HG02943 (cell line): ENCODE data around the gene TBCK.
A peak's percentile ranks its signal among the peaks of the same experiment; 100 is the strongest.

Experiments
- ATAC-seq: cut with Tn5 transposase; IDR thresholded peaks from one replicate; pipeline ENCODE4 v1.9.1; 2021; ENCODE audit warnings: mild to moderate bottlenecking, low read depth, moderate library complexity; ENCODE audit not compliant: unreplicated experiment

The TBCK gene

GRCh38 chr4:106291678-106292077, 24.3 kb downstream of the TBCK start:
- ATAC-seq = no peak

- no peak for ATAC-seq
Measured at GRCh38 chr4:106289737-106290136, 26.3 kb downstream of the TBCK start.

GRCh38 chr4:106287353-106287969, 28.5 kb downstream of the TBCK start:
- ATAC-seq = no peak

- ATAC-seq = no peak
Measured at GRCh38 chr4:106286611-106287010, 29.4 kb downstream of the TBCK start.

- no peak for ATAC-seq
Measured at GRCh38 chr4:106284227-106284626, 31.8 kb downstream of the TBCK start.

- no peak for ATAC-seq
Measured at GRCh38 chr4:106277140-106277675, 38.8 kb downstream of the TBCK start.

GRCh38 chr4:106273831-106274230, 42.2 kb downstream of the TBCK start:
- ATAC-seq = no peak

GRCh38 chr4:106270736-106271135, 45.3 kb downstream of the TBCK start:
- ATAC-seq = no peak

- no peak for ATAC-seq
Measured at GRCh38 chr4:106269711-106270110, 46.3 kb downstream of the TBCK start.

- ATAC-seq = no peak
Measured at GRCh38 chr4:106268786-106269185, 47.2 kb downstream of the TBCK start.

GRCh38 chr4:106266201-106266600, 49.8 kb downstream of the TBCK start:
- no peak for ATAC-seq

GRCh38 chr4:106264331-106264728, 51.7 kb downstream of the TBCK start:
- ATAC-seq = peak; percentile 71

- no peak for ATAC-seq
Measured at GRCh38 chr4:106263594-106264330, 52.2 kb downstream of the TBCK start.

GRCh38 chr4:106261980-106262379, 54.0 kb downstream of the TBCK start:
- ATAC-seq = no peak

- no peak for ATAC-seq
Measured at GRCh38 chr4:106258145-106259045, 57.6 kb downstream of the TBCK start.

- ATAC-seq = no peak
Measured at GRCh38 chr4:106256190-106256589, 59.8 kb downstream of the TBCK start.

GRCh38 chr4:106255195-106255594, 60.8 kb downstream of the TBCK start:
- ATAC-seq = no peak

- no peak for ATAC-seq
Measured at GRCh38 chr4:106253364-106254129, 62.5 kb downstream of the TBCK start.

- no peak for ATAC-seq
Measured at GRCh38 chr4:106247600-106247999, 68.4 kb downstream of the TBCK start.

GRCh38 chr4:106246441-106246840, 69.6 kb downstream of the TBCK start:
- ATAC-seq = no peak
